ENCODE data around the gene LPIN1.
"Not testable (repeated sequence)": the region's sequence is repeated elsewhere in the genome, so short reads cannot be mapped to it uniquely, and the experiment has no call there.

GRCh38 chr2:11813345-11813744 lies 66.9 kb downstream of the LPIN1 start:
- TF ChIP-seq POLR2A (IDR thresholded peaks at IDR 0.05; ENCODE audit: low read length); GATA1 (IDR thresholded peaks at IDR 0.05; ENCODE audit: low read depth, low read length): not testable (repeated sequence)
